K562 (cell line): ENCODE measurements around the gene TADA1. TPM values are rescaled to one million over a fixed set of nuclear protein-coding genes. Genes with fewer than 3 reads are reported as not detected.

ENCODE experiments used
- CEBPG ChIP-seq, 3 experiments: fragments of 200-800 bp in 1 of 3; sonication (Bioruptor generic) in 1 of 3; sonication (generic) in 1 of 3; formaldehyde crosslinking in 1 of 3; IDR thresholded peaks in 2 of 3; conservative IDR thresholded peaks in 1 of 3; 2 replicates each; pipeline versions ENCODE4 v1.6.1 to v1.8.0; 2016 to 2022; ENCODE audit warnings: missing compliant biosample characterization in 2 of 3, missing genetic modification characterization in 2 of 3, mild to moderate bottlenecking in 1 of 3, missing genetic modification reagents in 1 of 3
- EP300 ChIP-seq: IDR thresholded peaks from 2 replicates; pipeline ENCODE4 v1.6.1; 2012; ENCODE audit warnings: low read length, improper control_type of control experiment
- MYC ChIP-seq, 2 experiments: fragments of 250-450 bp in 1 of 2; sonication (Bioruptor Pico) in 1 of 2; IDR thresholded peaks; 2 replicates each; pipeline versions ENCODE4 v1.5.1 to v1.6.1; 2012 to 2021; ENCODE audit warnings: low read depth in 2 of 2, borderline replicate concordance in 1 of 2, improper control_type of control experiment in 1 of 2, low read length in 1 of 2, mild to moderate bottlenecking in 1 of 2, moderate library complexity in 1 of 2
- RBFOX2 ChIP-seq: fragments of 200-400 bp; formaldehyde crosslinking; IDR thresholded peaks from 2 replicates; pipeline ENCODE4 v1.6.1; 2017; ENCODE audit warnings: low read depth, mild to moderate bottlenecking, low read length, moderate library complexity
- SMAD4 ChIP-seq: fragments of 250-450 bp; sonication (Bioruptor Pico); conservative IDR thresholded peaks from 2 replicates; pipeline ENCODE4 v1.8.0; 2021; ENCODE audit warnings: inconsistent platforms, mild to moderate bottlenecking, moderate library complexity
- SMARCE1 ChIP-seq: fragments of 450-650 bp; IDR thresholded peaks from 2 replicates; pipeline ENCODE4 v1.7.1; 2016; ENCODE audit warnings: mild to moderate bottlenecking
- XRCC3 ChIP-seq: fragments of 450-650 bp; IDR thresholded peaks from 2 replicates; pipeline ENCODE4 v1.6.1; 2017; ENCODE audit warnings: mild to moderate bottlenecking, moderate library complexity
- YY1 ChIP-seq, 3 experiments: IDR thresholded peaks; 2 replicates each; pipeline ENCODE4 v1.6.1; 2011; ENCODE audit warnings: low read length in 2 of 3, mild to moderate bottlenecking in 2 of 3, moderate library complexity in 2 of 3, borderline replicate concordance in 1 of 3, control low read depth in 1 of 3, low read depth in 1 of 3; ENCODE audit not compliant: insufficient read depth in 3 of 3, insufficient replicate concordance in 2 of 3, control insufficient read depth in 1 of 3, insufficient read length in 1 of 3; ENCODE audit errors: extremely low read depth in 1 of 3
- ZC3H4 ChIP-seq: sonication (generic); formaldehyde crosslinking; IDR thresholded peaks from 2 replicates; pipeline ENCODE4 v1.9.0; 2021; ENCODE audit warnings: missing genetic modification reagents, borderline replicate concordance
- ZNF280A ChIP-seq: fragments of 450-650 bp; IDR thresholded peaks from 2 replicates; pipeline ENCODE4 v1.6.1; 2018; ENCODE audit warnings: mild to moderate bottlenecking, low read depth; ENCODE audit not compliant: partially characterized antibody
- ZNF431 ChIP-seq: sonication (generic); formaldehyde crosslinking; IDR thresholded peaks from 2 replicates; pipeline ENCODE4 v1.8.0; 2022; ENCODE audit warnings: mild to moderate bottlenecking, missing genetic modification reagents
- ZNF609 ChIP-seq: sonication (generic); formaldehyde crosslinking; IDR thresholded peaks from 2 replicates; pipeline ENCODE4 v1.8.1; 2023; ENCODE audit warnings: missing genetic modification reagents, mild to moderate bottlenecking, borderline replicate concordance
- polyA plus RNA-seq, 8 experiments: library from polyadenylated mRNA; depleted of rRNA in 4 of 8; stranded (reverse) in 5 of 8; unstranded in 3 of 8; fragments of >200 nt; fragmentation: Nextera tagmentation in 2 of 8; fragmentation: Illumina TruSeq in 1 of 8; extraction: Ambion mirVana in 2 of 8; extraction: Trizol in 1 of 8; gene quantifications; 2 replicates each; pipeline versions ENCODE4 v1.2.1 to v1.2.3, GENCODE V29; 2011 to 2014; ENCODE audit warnings: inconsistent platforms in 1 of 8, missing spikeins in 1 of 8
- total RNA-seq, 7 experiments: library from RNA; depleted of rRNA in 6 of 7; stranded (reverse); fragments of >200 nt in 6 of 7; fragmentation: Illumina TruSeq in 2 of 7; extraction: Trizol in 2 of 7; gene quantifications; 2 replicates each; pipeline versions ENCODE4 v1.2.1 to v1.2.3, GENCODE V29; 2011 to 2021; ENCODE audit warnings: low replicate concordance in 1 of 7
- TF ChIP-seq, protein P1 (sequence below): fragments of 250-450 bp; sonication (Bioruptor Pico); IDR thresholded peaks from 2 replicates; pipeline ENCODE4 v1.4.0; 2020; ENCODE audit warnings: mild to moderate bottlenecking
- TF ChIP-seq, protein P2 (sequence below): sonication (generic); formaldehyde crosslinking; IDR thresholded peaks from 2 replicates; pipeline ENCODE4 v1.8.1; 2023; ENCODE audit warnings: mild to moderate bottlenecking, missing genetic modification reagents

Gene TADA1
- total and polyA plus RNA-seq, 9 of the 15 experiments (the other 6 are each of a cell fraction or from before 2014, with no cell fraction given): 15.9 to 76.5 (median 28.7) TPM

DNA sequence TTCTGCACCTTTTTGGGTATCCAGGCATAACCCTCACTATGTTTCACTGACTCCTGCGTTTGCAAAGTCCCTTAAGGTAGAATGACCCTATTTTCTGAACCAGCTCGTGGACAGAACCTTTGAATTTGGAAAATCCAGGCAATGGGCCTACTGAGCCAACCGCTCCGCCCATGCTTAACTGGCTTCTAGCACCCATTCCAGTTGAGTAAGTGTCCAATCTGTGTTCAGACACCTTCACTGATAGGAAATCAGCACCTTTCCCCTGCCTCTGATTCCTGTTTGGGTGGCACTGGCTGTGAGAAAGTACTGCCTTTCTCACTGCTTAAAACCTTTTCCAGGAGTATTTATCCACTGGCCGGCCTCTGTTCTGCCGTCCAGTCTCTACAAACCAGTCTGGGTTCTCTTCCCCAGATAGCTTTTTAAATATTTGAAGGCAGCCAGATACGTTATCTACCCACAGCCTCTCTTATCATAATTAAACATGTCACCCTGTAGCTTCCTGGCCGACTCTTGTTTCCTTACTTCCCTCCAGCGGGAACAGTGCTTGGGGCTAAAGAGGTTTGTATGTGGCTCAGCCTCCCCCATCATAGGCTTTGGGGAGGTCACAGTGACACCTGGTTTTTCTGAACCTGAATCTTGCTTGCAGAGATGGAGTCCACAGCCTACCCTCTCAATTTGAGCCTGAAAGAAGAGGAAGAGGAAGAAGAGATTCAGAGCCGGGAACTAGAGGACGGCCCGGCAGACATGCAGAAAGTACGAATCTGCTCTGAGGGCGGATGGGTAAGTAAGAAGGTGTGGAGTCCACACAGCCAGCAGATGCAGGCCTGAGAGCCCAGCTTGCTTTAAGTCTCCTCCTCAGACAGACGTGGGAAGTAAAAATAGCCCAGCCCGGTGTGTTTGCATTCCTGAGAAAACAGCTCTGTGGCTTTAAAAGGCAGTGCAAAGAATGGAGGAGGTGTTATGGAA, 35.5 kb downstream of the TADA1 start (continued):
- no peak for TF ChIP-seq YY1 (IDR thresholded peaks at IDR 0.05; ENCODE audit: borderline replicate concordance in 1 of 3, control insufficient read depth in 1 of 3, extremely low read depth in 1 of 3, insufficient read depth in 3 of 3, insufficient read length in 1 of 3, insufficient replicate concordance in 2 of 3, low read depth in 1 of 3, low read length in 2 of 3)
- no peak for TF ChIP-seq ZNF431
- no peak for TF ChIP-seq CEBPG (CRISPR knock-in tag; IDR thresholded peaks at IDR 0.05)
- TF ChIP-seq CEBPG (tag; conservative IDR thresholded peaks at IDR 0.05 in 1 of 2, IDR thresholded peaks at IDR 0.05 in 1 of 2): no peak
- no peak for TF ChIP-seq RBFOX2
- TF ChIP-seq EP300: peak; percentile 80
- TF ChIP-seq ZNF280A: no peak
- peak; percentile 74; the same call in 1 of the 2 replicates for TF ChIP-seq SMARCE1
- TF ChIP-seq ZNF609 (CRISPR knock-in tag): no peak
- no peak for TF ChIP-seq ZC3H4
- no peak; the same call in 1 of the 2 replicates for TF ChIP-seq MYC (IDR thresholded peaks at IDR 0.05; ENCODE audit: low read depth, low read length)
- no peak for TF ChIP-seq MYC (CRISPR knock-in tag; IDR thresholded peaks at IDR 0.05; ENCODE audit: borderline replicate concordance, low read depth)
- TF ChIP-seq, protein P1, sequence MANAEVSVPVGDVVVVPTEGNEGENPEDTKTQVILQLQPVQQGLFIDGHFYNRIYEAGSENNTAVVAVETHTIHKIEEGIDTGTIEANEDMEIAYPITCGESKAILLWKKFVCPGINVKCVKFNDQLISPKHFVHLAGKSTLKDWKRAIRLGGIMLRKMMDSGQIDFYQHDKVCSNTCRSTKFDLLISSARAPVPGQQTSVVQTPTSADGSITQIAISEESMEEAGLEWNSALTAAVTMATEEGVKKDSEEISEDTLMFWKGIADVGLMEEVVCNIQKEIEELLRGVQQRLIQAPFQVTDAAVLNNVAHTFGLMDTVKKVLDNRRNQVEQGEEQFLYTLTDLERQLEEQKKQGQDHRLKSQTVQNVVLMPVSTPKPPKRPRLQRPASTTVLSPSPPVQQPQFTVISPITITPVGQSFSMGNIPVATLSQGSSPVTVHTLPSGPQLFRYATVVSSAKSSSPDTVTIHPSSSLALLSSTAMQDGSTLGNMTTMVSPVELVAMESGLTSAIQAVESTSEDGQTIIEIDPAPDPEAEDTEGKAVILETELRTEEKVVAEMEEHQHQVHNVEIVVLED (CRISPR knock-in tag): no peak
- TF ChIP-seq XRCC3: no peak
- TF ChIP-seq, protein P2, sequence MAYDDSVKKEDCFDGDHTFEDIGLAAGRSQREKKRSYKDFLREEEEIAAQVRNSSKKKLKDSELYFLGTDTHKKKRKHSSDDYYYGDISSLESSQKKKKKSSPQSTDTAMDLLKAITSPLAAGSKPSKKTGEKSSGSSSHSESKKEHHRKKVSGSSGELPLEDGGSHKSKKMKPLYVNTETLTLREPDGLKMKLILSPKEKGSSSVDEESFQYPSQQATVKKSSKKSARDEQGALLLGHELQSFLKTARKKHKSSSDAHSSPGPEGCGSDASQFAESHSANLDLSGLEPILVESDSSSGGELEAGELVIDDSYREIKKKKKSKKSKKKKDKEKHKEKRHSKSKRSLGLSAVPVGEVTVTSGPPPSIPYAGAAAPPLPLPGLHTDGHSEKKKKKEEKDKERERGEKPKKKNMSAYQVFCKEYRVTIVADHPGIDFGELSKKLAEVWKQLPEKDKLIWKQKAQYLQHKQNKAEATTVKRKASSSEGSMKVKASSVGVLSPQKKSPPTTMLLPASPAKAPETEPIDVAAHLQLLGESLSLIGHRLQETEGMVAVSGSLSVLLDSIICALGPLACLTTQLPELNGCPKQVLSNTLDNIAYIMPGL: no peak
- peak; percentile 54 for TF ChIP-seq SMAD4
